ENCODE data around the gene PPY. TPM values are rescaled to one million over a fixed set of nuclear protein-coding genes. Genes with fewer than 3 reads are reported as not detected.
"Not testable (repeated sequence)": the region's sequence is repeated elsewhere in the genome, so short reads cannot be mapped to it uniquely, and the experiment has no call there.

The PPY gene
- total RNA-seq, 1 experiment from 2014 or later = not detected

DNA sequence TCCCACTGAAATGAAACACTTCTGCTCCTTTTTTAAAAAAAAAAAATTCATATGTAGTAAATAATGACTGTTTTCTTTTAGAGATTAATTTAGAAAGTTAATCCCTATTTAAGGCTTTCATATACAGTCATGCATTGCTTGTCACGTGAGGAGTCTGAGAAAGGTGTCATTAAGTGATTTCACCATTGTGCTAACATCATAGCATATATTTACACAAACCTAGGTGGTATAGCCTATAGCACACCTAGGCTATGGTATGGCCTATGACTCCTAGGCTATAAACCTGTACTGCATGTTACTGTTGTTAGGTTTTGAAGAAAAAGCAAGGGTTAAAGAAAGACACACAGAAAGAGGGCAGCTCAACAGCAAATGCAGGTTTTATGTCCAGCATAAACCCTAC, 13.7 kb downstream of the PPY start:
- H3K4me3 ChIP-seq = no peak overlapping the region
- no peaks in the 10 kb centered on the region for H3K4me1 ChIP-seq
- peaks cover 31% of the 10 kb centered on the region for H3K27me3 ChIP-seq
- H3K36me3 ChIP-seq = no peaks in the 10 kb centered on the region
- H3K9me3 ChIP-seq (replicated peaks) = no peaks in the 10 kb centered on the region
- no peak overlapping the region for H3K27ac ChIP-seq
- DNase-seq = no peak

DNA sequence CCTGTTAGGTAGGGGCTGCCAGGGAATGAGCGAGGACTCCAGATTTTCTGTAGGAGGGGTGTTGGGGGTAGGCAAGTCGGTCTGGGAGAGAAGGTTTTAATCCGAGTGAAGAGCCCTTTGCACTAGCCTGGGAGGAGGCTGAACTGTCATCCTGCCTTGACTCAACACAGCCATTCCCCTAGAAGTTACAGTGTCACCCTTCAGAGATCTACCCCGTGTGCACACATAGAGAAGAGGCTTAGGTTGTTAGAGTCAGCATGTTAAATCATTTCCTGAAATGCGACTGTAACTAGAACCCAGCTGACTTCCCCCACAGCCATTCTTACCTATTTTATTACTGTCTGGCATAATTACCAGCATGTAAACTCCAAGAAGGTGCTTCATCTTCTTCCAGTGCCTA, 14.3 kb downstream of the PPY start:
- not testable (repeated sequence) for H3K36me3 ChIP-seq; H3K27ac ChIP-seq; DNase-seq; H3K4me3 ChIP-seq; H3K4me1 ChIP-seq; H3K9me3 ChIP-seq (replicated peaks)
- peaks cover 31% of the 10 kb centered on the region for H3K27me3 ChIP-seq

DNA sequence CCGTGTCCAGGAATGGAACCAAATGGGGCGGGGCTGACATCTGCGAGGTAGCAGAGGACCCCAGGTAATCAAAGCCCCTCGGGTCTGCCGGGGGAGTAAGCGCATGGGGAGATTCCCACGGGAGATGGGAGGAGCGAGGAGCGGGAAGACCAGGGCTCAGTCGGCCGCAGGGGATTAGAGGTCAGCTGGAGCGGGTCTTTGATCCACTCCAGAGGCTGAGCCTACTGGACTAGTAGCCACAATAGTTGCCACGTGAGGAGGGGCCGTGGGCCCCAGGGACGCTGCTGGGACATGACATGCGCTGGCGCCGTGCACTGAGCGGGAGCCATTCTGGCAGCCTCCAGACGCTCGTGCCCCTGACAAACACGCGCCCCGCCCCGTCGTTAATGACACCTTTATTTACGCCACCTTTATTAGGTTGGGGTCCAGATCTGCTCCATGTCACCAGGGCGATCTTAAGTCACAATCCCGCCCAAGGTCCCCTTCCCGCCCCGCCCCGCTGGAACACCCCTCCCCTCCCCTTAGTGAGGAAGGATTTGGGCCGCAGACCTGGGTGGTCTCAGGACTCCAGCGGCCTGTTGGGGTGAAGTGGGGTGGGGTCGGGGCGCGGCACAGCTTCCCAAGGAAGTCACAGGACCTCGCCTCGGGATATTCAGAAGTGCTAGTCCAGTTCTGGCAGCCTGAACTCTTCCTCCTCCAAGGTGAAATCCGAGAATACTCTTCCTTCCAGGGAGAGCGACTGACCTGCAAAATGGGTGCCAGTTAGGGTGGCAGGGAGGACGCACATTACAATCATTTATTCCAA, 15.0 kb downstream of the PPY start:
- Histone ChIP-seq H3K4me1 (no peaks in the 10 kb centered on the region), H3K4me3 (no peak overlapping the region), H3K27me3 (peaks cover 31% of the 10 kb centered on the region), H3K36me3 (no peaks in the 10 kb centered on the region), H3K9me3 (replicated peaks) (no peaks in the 10 kb centered on the region), H3K27ac (no peak overlapping the region)
- DNase-seq = no peak

DNA sequence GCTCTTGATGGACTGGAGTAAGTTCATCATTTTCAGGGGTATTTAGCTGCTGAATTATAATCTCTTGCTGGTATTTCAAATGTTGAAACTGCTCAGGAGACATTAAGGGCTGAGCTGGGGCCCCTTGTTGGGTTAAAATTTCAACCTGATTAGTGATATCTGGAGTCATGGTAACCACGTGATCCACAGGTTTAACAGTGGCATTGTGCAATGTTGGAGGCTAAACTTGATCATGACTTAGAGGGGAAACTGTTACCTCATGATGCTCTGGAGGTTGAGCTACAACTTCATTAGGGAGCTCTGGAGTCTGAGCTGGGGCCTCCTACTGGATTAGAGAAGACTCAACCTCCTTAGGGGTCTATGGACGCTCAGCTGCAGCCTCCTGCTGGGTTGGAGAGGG, 17.7 kb downstream of the PPY start:
- no peaks in the 10 kb centered on the region for H3K36me3 ChIP-seq
- peaks cover 30% of the 10 kb centered on the region for H3K27me3 ChIP-seq
- no peaks in the 10 kb centered on the region for H3K4me1 ChIP-seq
- DNase-seq = no peak
- no peaks in the 10 kb centered on the region for H3K9me3 ChIP-seq (replicated peaks)
- H3K27ac ChIP-seq = no peak overlapping the region
- no peak overlapping the region for H3K4me3 ChIP-seq

DNA sequence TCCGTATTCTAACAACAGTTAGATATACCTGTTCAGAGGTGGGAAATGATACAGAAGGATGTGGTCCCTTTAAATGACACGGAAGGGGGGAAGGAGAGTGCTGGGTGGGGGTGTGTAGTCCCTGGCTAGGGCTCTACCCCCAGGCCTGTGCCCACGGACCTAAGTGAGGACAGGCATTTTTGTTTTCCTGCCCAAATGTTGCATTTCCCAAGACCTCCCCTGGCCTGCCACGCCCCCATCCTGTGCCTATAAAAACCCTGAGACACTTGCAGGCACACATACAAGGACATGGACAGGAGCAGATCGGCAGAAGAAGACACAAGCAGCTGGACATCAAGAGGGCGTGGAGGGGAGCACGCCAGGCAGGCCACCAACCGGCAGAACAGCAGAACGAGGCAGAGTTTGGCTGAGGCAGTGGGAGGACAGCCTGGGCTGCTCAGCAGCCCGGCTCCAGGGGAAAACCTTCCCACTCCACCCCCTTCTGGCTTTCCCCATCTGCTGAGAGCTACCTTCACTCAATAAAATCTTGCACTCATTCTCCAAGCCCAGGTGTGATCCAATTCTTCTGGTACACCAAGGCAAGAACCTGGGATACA, 21.7 kb downstream of the PPY start:
- H3K27ac ChIP-seq = no peak overlapping the region
- no peaks in the 10 kb centered on the region for H3K36me3 ChIP-seq
- H3K27me3 ChIP-seq = 0 out of 2 replicates have a peak, but pooled peaks cover 9% of the 10 kb centered on the region
- no peak overlapping the region for H3K4me3 ChIP-seq
- no peaks in the 10 kb centered on the region for H3K9me3 ChIP-seq (replicated peaks)
- no peaks in the 10 kb centered on the region for H3K4me1 ChIP-seq
- no peak for DNase-seq

DNA sequence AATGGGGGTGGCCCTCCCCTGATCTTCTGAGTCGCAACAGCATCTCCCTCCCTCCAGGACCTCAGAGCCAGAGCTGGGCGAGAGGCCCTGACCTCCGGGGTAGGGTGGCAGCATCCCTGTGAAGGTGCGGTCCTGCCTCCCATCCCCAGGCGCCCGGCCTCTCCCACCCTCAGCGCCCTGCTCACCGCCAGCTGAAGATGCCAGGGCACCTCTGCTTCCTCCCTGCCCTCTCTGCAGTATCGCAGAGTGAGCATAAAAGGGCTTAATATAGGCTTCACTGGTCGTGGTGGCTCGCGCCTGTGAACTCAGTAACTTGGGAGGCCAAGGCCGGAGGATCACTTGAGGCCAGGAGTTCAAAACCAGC, 24.3 kb downstream of the PPY start:
- no peaks in the 10 kb centered on the region for H3K36me3 ChIP-seq
- H3K27me3 ChIP-seq = peaks cover 29% of the 10 kb centered on the region
- H3K4me3 ChIP-seq = no peak overlapping the region
- no peaks in the 10 kb centered on the region for H3K9me3 ChIP-seq (replicated peaks)
- no peak overlapping the region for H3K27ac ChIP-seq
- no peaks in the 10 kb centered on the region for H3K4me1 ChIP-seq
- no peak for DNase-seq

DNA sequence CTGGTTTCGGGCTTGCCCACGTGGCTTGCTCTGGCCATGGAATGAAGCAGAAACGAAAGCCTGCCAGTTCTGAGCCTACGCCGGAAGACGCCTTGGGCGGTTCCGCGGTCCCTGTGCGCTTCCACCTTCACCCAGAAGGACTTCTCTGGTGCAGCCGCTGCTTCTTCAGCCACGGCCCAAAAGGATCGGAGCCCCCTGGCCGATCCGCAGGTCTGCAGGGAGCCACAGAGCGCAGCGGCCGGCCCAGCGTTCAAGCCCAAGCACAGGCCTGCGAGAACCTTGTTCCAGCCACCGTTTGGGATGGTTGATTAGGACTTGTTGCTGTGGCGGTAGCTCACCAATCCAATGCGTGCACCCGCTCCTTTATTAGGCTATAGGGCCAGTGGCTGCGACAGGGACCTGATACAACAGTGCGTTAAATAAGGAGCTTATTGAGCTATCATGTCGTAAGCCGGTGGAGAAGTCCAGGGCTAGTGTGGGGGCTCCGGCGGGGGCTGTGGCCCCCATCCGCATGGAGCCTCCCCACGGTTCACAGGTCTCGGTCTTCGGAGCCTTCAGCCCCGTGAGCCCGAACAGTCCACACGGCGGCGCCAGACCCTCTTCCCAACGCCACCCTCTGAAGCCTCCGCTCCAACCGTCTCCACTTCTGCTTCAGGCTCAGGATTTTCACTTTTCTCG, 24.8 kb downstream of the PPY start:
- Histone ChIP-seq H3K9me3 (replicated peaks) (no peaks in the 10 kb centered on the region), H3K4me1 (no peaks in the 10 kb centered on the region), H3K27ac (no peak overlapping the region), H3K4me3 (no peak overlapping the region), H3K36me3 (no peaks in the 10 kb centered on the region), H3K27me3 (peaks cover 32% of the 10 kb centered on the region)
- DNase-seq = no peak

DNA sequence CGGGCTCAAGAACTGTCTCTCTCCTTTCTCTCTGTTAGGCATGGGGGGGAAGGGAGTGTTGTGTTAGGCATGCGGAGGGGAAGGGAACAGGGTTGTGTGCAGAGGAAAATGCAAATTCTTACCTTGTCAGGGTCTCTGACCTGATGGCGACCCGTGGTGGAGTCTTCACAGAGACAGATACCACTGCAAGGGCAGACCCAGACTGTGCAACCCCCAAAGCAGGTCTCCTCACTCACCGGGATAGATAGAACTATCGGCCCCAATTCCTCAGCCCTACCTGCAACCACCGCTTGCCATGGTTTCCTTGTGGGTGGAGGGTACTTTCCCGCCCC, 25.3 kb downstream of the PPY start:
- peaks cover 32% of the 10 kb centered on the region for H3K27me3 ChIP-seq
- H3K36me3 ChIP-seq = no peaks in the 10 kb centered on the region
- H3K27ac ChIP-seq = no peak overlapping the region
- H3K9me3 ChIP-seq (replicated peaks) = no peaks in the 10 kb centered on the region
- no peak overlapping the region for H3K4me3 ChIP-seq
- no peak for DNase-seq
- no peaks in the 10 kb centered on the region for H3K4me1 ChIP-seq

DNA sequence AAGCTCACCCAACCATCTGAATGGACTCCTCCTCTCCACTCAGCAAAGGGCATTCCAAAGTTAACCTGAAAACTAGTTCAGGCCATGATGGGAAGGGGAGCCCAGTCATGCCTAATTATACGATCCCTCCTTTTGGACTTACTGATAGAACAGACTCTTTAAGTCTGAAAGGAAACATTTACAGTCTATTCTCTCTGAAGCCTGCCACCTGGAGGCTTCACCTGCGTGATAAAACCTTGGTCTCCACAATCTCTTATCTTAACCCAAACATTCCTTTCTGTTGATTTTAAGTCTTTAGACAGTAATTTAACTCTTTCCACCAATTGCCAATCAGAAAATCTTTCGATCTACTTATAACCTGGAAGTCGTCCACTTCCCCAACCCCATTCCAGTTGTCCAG, 25.9 kb downstream of the PPY start:
- Histone ChIP-seq H3K27ac (no peak overlapping the region), H3K27me3 (peaks cover 32% of the 10 kb centered on the region), H3K4me1 (no peaks in the 10 kb centered on the region), H3K9me3 (replicated peaks) (no peaks in the 10 kb centered on the region), H3K4me3 (no peak overlapping the region), H3K36me3 (no peaks in the 10 kb centered on the region)
- DNase-seq = no peak

DNA sequence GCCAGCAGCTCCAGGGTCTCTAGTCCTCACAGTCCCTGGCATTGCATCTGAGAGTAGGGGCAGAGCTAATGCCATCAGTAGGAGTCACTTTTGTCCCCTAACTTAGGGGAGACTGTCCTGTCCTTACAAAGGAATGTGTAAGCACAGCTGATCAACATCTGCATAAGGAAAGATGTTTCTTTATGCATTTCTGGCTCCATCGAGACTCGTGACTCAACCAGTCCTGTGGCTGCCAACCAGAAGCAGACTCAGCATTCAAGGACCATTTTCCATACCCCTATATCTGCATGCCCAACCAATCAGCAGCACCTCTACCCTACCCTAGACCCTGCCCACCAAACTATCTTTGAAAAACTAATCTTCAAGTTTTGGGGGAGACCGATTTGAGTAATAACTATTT, 26.7 kb downstream of the PPY start:
- Histone ChIP-seq H3K9me3 (replicated peaks) (no peaks in the 10 kb centered on the region), H3K36me3 (no peaks in the 10 kb centered on the region), H3K4me1 (no peaks in the 10 kb centered on the region), H3K4me3 (no peak overlapping the region), H3K27me3 (peaks cover 29% of the 10 kb centered on the region), H3K27ac (no peak overlapping the region)
- DNase-seq = no peak

DNA sequence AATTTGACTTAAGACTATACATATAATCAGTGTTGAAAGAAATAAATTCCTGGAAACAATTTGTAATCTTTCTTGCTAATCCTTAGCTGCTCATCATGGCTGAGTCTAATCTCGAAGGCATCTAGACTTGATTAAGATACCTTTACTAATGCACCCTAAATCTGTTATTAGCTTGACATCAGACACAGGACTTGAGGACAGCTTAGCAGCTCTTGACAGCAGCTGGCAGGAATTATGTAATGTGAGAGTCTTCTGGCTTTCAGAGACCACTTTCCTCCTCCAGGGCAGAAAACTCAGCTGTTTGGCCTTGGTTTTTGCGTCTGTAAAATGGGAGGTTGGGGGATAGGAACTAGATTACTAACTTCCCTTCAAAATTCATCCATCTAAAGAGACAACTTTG, 27.8 kb downstream of the PPY start:
- Histone ChIP-seq H3K4me1 (no peaks in the 10 kb centered on the region), H3K27me3 (peaks cover 27% of the 10 kb centered on the region), H3K4me3 (no peak overlapping the region), H3K36me3 (no peaks in the 10 kb centered on the region), H3K9me3 (replicated peaks) (no peaks in the 10 kb centered on the region), H3K27ac (no peak overlapping the region)
- no peak for DNase-seq

DNA sequence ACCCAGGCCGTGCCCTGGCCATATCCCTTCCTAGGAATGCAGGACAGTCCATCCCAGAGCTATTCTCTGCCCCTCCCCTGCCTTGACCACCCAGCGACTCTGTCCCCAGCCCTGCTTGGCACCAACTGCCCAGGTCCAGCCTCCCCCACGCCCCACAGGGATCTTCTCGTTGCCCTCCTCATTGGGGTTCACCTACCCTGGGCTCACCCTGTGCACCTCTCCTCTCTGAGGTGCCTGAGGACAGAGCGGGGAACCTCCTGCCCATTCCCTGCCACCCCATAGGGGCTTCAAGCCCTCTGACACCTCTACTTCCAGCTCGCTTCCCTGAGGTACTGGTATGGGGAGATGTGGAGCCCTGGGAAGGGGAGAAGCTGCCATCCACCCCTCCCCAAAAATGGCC, 28.7 kb downstream of the PPY start:
- peaks cover 28% of the 10 kb centered on the region for H3K27me3 ChIP-seq
- H3K4me1 ChIP-seq = no peaks in the 10 kb centered on the region
- DNase-seq = no peak
- no peak overlapping the region for H3K27ac ChIP-seq
- no peak overlapping the region for H3K4me3 ChIP-seq
- H3K9me3 ChIP-seq (replicated peaks) = no peaks in the 10 kb centered on the region
- H3K36me3 ChIP-seq = no peaks in the 10 kb centered on the region

DNA sequence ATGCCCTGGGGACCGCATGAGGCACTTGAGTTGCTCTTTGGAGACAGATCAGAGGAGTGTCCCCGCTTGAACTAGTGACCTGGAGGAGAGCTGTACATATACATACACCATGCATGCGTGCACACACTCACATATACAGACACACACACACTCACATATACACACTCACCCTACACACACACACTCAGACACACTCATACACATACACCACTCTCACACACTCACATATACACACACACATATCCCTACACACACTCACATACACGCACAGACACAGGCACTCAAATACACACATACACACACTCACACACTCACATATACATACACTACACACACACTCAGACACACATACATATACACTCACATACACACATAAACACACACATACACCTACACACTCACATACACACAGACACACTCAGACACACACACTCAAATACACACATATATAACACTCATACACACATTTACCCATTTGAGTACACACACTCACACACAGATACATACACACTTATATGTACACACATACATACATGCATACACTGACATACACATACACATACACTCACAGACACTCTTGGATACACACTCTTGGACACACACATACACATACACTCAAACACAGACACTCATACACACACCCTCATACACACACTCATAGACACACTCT, 29.5 kb downstream of the PPY start:
- Histone ChIP-seq H3K27ac (no peak overlapping the region), H3K27me3 (peaks cover 33% of the 10 kb centered on the region)
- no peak for DNase-seq

DNA sequence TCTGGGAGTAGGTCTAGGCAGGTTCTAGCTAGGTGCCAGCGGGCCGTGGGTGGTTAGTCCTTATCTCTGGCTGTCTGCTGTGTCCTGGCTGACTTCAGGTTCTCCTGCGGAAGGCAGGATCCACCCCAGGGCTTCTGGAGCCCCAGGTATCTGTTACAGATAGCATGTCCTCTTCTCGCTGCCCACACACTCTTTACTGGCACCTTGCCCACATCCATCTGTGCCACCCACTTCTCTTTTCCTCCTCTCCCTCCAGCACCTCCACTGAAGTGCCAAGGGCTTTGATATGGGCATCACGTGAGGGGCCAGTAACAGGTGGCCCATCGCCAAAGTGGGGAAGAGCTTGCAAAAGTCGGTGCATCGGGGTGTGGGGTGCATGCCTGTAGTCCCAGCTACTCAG, 30.4 kb downstream of the PPY start:
- Histone ChIP-seq H3K36me3 (no peaks in the 10 kb centered on the region), H3K27me3 (peaks cover 33% of the 10 kb centered on the region), H3K4me1 (no peaks in the 10 kb centered on the region), H3K27ac (no peak overlapping the region), H3K4me3 (no peak overlapping the region), H3K9me3 (replicated peaks) (no peaks in the 10 kb centered on the region)
- DNase-seq = no peak

More for the DNA sequence above, 29.5 kb downstream of the PPY start:
- Histone ChIP-seq H3K36me3 (no peaks in the 10 kb centered on the region), H3K9me3 (replicated peaks) (no peaks in the 10 kb centered on the region), H3K4me1 (no peaks in the 10 kb centered on the region), H3K4me3 (no peak overlapping the region)

DNA sequence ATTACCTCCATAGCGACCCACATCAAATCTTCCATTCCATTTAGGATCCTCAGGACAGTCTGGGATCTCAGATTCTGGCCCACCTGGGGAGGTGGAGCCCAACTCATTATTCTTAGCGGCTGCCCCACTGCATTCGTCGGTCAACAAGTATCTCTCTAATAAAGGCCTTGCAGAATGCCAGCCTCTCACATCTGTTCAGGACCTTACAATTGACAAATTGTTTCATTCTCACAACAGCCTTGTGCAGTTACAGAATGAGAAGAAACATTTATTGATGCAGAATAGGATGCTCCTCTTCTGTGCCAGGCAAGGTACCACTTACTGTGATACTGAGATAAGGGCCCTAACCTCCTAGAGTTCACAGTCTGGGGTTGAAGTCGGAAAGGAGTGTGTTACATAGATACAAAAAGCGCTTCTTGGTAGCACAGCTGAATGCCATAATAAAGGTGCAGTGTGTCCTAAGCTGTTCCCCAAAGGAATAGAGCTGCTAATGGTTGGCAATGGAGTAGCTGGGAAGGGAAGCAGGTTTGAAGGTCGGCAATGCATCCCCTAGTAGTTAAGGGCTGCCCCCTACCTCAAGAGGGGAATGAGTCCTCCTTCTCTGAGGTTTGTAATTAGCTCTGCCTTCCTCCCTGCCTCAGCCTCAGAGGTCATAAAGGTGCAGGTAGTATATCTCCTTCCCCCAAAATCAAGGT, 32.6 kb downstream of the PPY start:
- no peak for DNase-seq
- H3K4me1 ChIP-seq = peaks cover 10% of the 10 kb centered on the region

More for the DNA sequence above, 32.6 kb downstream of the PPY start:
- Histone ChIP-seq H3K27ac (no peak overlapping the region), H3K27me3 (peaks cover 26% of the 10 kb centered on the region), H3K36me3 (no peaks in the 10 kb centered on the region), H3K4me3 (no peak overlapping the region), H3K9me3 (replicated peaks) (no peaks in the 10 kb centered on the region)
